PC-3 (cell line): ENCODE results near the gene RNF4.

Source experiments
- EZH2 ChIP-seq: fragments of 300-600 bp; sonication (generic); IDR thresholded peaks from one replicate; pipeline ENCODE4 v1.6.1; 2017; ENCODE audit warnings: antibody characterized with exemption, mild to moderate bottlenecking, low read length; ENCODE audit not compliant: unreplicated experiment
- EZH2phosphoT487 ChIP-seq: fragments of 300-600 bp; sonication (generic); IDR thresholded peaks from 2 replicates; pipeline ENCODE4 v1.6.1; 2018; ENCODE audit warnings: mild to moderate bottlenecking, antibody characterized with exemption, low read length, borderline replicate concordance
- TF ChIP-seq, protein P1 (sequence below): fragments of 300-600 bp; sonication (generic); conservative IDR thresholded peaks from 2 replicates; pipeline ENCODE4 v1.5.1; 2017; ENCODE audit warnings: antibody characterized with exemption, low read depth, mild to moderate bottlenecking, low read length

DNA sequence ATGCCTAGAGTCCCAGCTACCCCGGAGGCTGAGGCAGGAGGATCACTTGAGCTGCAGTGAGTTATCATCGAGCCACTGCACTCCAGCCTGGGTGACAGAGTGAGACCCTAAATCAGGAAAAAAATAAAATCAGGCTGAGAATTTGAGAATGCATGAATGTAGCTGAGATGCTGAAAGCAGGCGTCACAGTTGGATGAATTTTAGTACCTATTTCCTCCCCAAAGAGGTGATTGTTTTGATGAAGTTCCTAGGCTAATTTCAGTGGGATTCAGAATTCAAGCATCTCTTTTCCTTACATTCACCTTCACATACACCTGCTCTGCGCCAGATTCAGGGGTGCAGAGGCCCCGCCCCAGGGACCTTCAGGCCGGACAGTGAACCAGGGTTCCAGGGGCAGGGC lies 47.0 kb upstream of the RNF4 start:
- TF ChIP-seq, protein P1, sequence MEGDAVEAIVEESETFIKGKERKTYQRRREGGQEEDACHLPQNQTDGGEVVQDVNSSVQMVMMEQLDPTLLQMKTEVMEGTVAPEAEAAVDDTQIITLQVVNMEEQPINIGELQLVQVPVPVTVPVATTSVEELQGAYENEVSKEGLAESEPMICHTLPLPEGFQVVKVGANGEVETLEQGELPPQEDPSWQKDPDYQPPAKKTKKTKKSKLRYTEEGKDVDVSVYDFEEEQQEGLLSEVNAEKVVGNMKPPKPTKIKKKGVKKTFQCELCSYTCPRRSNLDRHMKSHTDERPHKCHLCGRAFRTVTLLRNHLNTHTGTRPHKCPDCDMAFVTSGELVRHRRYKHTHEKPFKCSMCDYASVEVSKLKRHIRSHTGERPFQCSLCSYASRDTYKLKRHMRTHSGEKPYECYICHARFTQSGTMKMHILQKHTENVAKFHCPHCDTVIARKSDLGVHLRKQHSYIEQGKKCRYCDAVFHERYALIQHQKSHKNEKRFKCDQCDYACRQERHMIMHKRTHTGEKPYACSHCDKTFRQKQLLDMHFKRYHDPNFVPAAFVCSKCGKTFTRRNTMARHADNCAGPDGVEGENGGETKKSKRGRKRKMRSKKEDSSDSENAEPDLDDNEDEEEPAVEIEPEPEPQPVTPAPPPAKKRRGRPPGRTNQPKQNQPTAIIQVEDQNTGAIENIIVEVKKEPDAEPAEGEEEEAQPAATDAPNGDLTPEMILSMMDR: no peak
- TF ChIP-seq EZH2 (no peak), EZH2phosphoT487 (no peak)
